Tracheal epithelial cell (primary cell): ENCODE data around the gene ITGB3BP. TPM values are rescaled to one million over a fixed set of nuclear protein-coding genes. Genes with fewer than 3 reads are reported as not detected.

Experiments
- total RNA-seq: library from RNA; depleted of rRNA; stranded (reverse); fragments of >200 nt; gene quantifications from 2 replicates; pipeline ENCODE4 v1.2.1, GENCODE V29; 2014

ITGB3BP gene
- total RNA-seq, result 12.8 and 15.8 TPM in 2 replicates

DNA sequence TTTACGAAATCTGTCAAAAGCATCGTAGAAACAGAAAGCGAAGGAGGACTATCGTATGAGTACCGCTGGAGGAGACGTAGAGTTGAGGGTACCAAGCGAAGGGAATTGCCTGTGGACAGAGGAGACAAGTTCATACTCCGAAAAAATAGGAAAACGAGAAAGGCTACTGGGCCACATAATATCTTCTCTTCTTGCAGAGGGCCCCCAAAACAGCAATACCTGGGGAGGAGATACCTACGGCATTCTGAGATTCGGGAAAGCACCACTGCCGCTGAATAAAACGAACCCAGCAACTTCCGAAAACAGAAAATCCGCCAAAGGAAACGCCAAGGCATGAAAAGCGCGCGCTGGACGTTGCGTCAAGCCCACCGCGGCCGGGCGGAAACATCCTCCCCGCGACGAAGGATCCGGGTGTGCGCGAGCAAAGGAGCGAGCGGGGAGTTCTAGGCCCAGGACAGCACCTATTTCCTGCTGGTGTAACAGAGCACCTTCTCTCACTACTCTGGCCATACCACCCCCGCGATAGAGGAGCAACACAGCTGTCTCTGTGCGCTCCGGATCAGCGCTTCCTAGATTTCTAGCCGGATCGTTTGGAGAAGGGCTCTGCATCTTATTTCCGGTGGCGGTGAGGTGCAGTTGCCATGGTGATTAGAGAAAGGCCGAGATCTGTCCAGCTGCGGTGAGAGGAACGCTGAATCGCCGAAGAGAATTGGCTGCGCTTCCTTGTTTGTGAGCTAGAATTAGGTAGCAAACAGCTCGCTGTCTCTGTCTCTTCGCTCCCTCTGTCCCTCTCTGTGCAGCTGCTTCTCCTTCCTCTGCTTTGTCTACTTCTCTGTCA lies at the start of gene ITGB3BP, which contains the start of gene EFCAB7:
Gene ITGB3BP (minus strand): TSS at position 335 of the 838 bp plus-strand sequence. CDS start 92 bp downstream, at position 243.
Gene EFCAB7 (plus strand): TSS at position 635 of the 838 bp plus-strand sequence. CDS start 2,048 bp downstream, outside the sequence.

Other genes starting within 250 kb of the ITGB3BP start
- gene FOXD3, start 200.7 kb downstream of the ITGB3BP start, total RNA-seq, result not detected in 2 replicates
- gene ALG6, start 155.6 kb downstream of the ITGB3BP start, total RNA-seq, result 9.2 TPM in 2 replicates
- 2.9 and 5.8 TPM in 2 replicates for gene EFCAB7, start 300 bp upstream of the ITGB3BP start, total RNA-seq
- 88.9 and 105 TPM in 2 replicates for gene PGM1, start 70.2 kb upstream of the ITGB3BP start, total RNA-seq